Upper lobe of left lung (tissue), 4 donors: ENCODE results near the gene ABR.

Experiments
- POLR2A ChIP-seq, 4 donors: fragments of 450-650 bp; IDR thresholded peaks; one replicate each; pipeline ENCODE4 v1.5.1; 2016 to 2017; ENCODE audit warnings: antibody characterized with exemption in 4 of 4, mild to moderate bottlenecking in 2 of 4
- POLR2AphosphoS5 ChIP-seq, 2 donors: sonication (generic); formaldehyde crosslinking; IDR thresholded peaks; one replicate each; pipeline ENCODE4 v1.5.1; 2017; ENCODE audit warnings: antibody characterized with exemption in 2 of 2

- TF ChIP-seq POLR2A (IDR thresholded peaks at IDR 0.05) (no peak), POLR2AphosphoS5 (IDR thresholded peaks at IDR 0.05) (no peak)
These were observed 516 bp downstream of the ABR start for GRCh38 chr17:1179112-1179817.
